Measurements from ENCODE around the gene SLC1A5. TPM values are rescaled to one million over a fixed set of nuclear protein-coding genes. Genes with fewer than 3 reads are reported as not detected.
"Not testable (repeated sequence)": the region's sequence is repeated elsewhere in the genome, so short reads cannot be mapped to it uniquely, and the experiment has no call there.

The SLC1A5 gene
- total RNA-seq, 1 donor from 2014 or later, result 92.7 TPM

DNA sequence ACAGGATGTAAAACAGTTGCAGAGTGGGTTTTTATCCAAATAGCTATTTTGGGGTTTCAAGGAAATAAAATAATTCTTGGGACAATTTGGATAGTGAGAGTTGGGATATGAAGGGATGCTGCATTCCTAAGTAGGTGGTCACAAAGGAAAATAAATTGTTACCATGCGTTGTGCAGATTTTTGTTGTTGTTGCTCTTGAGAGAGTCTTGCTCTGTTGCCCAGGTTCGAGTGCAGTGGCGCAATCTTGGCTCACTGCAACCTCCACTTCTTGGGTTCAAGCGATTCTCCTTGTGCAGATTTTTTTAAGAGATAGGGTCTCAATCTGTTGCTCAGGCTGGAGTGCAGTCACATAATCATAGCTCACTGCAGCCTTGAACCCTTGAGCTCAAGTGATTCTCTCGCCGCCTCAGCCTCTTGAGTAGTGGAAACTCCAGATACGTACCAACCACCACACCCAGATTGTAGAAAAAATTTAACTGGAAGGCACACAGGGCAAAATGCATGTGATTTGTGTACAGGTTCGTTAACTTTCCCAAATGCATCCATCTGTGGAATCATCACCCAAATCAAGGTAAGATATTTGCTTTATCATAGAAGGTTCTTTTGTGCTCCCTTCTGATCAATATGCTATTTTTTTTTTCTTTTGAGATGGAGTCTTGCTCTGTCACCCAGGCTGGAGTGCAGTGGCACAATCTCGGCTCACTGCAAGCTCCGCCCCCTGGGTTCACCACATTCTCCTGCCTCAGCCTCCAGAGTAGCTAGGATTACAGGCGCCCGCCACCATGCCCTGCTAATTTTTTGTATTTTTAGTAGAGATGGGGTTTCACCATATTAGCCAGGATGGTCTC lies 16.0 kb downstream of the SLC1A5 start:
- no peak for DNase-seq (ENCODE audit: low read depth)

DNA sequence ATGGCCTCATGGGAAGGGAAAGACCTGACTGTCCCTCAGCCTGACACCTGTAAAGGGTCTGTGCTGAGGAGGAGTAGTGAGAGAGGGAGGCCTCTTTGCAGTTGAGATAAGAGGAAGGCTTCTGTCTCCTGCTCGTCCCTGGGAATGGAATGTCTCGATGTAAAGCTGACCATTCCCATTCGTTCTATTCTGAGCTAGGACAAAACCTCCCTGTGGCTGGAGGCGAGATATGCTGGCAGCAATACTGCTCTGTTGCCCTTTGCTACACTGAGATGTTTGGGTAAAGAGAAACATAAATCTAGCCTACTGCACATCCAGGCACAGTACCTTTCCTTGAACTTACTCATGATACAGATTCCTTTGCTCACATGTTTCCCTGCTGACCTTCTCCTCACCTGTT lies 19.6 kb downstream of the SLC1A5 start:
- not testable (repeated sequence) for DNase-seq (ENCODE audit: low read depth)

DNA sequence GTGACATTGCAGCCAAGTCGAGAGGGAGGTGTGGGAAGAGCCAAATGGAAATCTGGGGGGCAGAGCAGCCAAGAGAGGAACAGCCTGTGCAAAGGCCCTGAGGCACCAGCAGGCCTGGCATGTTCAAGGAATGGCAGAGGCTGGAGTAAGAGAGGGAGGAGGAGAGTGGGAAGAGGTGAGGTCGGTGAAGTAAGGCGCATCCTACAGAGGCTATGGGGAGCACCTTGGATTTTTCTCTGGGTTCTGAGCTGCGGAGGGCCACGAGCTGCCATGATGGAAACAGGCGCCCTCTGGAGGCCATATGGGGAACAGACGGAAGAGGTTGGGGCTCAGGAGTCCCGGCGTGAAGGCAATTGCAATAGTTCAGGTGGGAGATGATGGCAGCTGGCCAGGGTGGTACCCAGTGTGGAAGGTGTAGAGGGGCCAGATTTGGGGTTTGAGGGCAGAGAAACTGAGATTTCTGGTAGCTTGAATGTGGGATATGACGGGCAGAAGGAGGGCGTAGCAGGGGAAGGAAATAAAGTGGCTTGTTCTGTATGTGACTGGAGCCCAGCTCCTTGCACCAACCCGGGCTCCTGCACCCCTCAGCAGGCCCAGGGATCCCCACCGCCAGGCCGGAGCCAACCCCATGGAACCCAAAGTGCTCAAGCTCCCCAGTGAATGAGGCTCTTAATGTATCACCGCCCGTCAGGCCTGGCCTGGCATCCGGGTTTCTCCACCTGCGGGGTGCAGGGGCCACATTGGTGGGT lies 21.7 kb downstream of the SLC1A5 start:
- no peak for DNase-seq (ENCODE audit: low read depth)

DNA sequence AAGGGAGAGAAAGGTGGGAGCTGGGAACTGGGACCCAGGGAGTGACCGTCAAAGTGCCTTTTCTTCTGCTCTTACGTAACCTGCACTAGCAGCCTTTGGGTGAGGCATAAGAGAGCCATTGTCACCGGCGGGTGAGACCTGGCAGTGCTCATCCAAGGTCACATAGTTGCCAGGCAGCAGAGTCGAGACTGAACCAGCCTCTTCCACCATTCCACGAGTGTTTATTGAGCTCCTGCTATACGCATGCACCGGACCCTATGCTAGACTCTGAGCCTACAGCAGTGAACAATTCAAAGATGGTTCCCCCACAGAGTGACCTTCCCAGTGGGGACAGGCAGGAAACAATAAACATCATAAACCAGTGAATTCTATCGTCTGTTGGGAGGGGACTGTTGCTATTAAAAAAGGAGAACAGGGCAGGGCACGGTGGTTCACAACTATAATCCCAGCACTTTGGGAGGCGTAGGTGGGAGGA lies 23.5 kb downstream of the SLC1A5 start:
- DNase-seq (ENCODE audit: low read depth), result no peak

DNA sequence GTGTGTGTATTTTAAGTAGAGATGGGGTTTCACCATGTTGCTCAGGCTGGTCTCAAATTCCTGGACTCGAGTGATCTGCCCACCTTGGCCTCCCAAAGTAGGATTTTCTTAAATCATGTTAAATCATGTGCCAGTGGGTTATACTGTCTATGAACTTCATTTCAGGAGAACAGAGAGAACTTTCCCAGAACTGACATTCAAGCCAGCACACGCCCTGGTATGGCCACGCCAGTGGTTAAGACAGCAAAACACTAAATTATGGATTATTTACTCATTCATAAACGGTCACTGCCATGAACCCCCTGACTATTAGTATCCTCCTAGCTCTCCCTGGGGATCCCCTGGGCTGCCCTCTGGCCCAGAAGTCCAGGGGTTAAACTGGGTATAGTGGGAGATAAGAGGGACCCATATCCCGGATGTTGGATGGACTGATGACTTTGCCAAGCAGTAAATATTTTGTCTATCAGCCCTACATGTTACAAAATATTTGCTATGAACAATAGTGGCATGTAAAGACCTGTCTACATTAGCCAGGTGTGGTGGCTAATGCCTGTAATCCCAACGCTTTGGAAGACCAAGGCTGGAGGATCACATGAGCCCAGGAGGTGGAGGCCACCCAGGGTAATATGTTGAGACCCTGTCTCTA lies 26.0 kb downstream of the SLC1A5 start:
- DNase-seq (ENCODE audit: low read depth), result no peak

DNA sequence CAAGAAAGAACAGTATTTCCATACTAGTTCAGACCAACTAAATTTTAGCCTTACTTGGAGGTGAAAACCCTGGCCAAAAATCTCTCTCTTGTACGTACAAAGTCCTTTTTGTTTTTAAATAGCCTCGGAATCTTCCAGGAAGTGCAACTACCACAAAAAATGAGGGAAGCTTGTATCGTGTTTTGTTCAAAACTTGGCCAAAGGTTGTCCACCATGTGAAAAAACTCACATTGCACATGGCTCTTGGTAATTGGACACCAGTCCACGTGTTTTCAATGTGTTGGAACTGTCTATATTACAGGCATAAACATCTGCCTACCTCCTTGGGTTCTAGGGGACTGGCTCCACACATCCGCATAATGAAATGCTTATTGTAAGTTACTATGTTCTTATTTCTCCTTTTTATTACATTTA lies 27.0 kb downstream of the SLC1A5 start:
- DNase-seq (ENCODE audit: low read depth), result no peak

DNA sequence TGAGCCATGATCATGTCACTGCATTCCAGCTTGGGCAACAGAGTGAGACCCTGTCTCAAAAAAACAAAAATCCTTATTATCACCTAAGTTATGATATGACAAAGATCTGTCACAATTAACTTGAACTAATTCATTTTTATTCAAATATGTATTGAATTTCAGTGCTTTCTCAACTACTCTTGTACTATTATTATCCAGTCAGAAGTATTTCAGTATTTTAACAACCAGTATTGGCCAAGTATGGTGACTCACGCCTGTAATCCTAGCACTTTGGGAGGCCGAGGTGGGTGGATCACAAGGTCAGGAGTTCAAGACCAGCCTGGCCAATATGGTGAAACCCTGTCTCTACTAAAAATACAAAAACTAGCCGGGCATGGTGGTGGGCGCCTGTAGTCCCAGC lies 27.5 kb downstream of the SLC1A5 start:
- not testable (repeated sequence) for DNase-seq (ENCODE audit: low read depth)

DNA sequence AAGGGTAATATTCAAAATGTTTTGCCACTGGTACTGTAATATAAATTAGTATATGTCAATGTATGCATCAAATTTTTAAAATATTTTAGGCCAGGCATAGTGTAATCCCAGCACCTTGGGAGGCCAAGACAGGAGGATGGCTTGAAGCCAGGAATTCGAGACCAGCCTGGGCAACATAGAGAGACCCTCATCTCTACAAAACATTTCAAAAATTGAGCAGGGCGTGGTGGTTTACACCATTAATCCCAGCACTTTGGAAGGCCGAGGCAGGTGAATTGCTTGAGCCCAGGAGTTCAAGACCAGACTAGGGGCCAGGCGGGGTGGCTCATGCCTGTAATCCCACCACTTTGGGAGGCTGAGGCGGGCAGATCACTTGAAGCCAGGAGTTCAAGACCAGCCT lies 28.0 kb downstream of the SLC1A5 start:
- DNase-seq (ENCODE audit: low read depth), result no peak

DNA sequence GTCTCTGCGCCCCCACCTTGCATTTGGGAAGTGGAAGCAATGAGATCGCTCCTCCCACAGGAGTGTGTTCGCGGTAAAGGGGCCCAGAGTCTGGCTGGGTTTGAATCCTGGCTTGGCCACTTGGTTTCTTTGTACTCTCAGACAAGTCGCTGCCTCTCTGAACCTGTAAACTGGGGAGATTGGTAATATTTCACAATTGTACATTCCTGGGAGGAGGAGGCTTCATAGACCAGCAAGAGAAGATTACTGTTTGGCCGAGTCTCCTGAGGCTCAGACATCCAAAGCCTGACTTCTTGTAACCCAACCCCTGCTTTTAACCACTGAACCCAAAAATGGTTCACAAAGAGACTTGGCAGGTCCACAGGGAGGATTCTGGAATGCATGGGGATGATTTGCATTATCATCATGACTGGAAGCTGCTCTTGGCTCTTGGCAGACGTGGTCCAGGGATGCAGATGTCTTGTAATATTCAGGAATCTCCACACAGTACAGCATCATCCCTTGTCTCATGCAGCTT lies 28.5 kb downstream of the SLC1A5 start:
- DNase-seq (ENCODE audit: low read depth), result no peak

DNA sequence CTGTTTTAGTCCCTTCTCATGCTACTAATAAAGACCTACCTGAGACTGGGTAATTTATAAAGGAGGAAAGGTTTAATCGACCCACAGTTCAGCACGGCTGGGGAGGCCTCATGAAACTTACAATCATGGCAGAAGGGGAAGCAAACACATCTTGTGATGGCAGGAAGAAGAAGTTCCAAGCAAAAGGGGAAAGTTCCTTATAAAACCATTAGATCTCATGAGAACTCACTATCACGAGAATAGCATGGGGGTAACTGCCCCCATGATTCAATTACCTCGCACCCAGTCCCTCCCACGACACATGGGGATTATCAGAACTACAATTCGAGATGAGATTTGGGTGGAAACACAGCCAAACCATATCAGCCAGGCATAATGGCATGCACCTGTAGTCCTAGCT lies 29.2 kb downstream of the SLC1A5 start:
- no peak for DNase-seq (ENCODE audit: low read depth)

DNA sequence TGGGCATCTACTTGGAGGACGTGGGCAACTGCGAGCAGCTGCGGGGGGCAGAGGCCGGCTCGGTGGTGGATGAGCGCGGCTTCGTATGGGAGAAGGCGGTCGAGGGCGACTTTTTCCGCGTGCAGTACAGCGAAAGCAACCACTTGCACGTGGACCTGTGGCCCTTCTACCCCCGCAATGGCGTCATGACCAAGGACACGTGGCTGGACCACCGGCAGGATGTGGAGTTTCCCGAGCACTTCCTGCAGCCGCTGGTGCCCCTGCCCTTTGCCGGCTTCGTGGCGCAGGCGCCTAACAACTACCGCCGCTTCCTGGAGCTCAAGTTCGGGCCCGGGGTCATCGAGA lies 31.9 kb downstream of the SLC1A5 start:
- DNase-seq (ENCODE audit: low read depth), result no peak

DNA sequence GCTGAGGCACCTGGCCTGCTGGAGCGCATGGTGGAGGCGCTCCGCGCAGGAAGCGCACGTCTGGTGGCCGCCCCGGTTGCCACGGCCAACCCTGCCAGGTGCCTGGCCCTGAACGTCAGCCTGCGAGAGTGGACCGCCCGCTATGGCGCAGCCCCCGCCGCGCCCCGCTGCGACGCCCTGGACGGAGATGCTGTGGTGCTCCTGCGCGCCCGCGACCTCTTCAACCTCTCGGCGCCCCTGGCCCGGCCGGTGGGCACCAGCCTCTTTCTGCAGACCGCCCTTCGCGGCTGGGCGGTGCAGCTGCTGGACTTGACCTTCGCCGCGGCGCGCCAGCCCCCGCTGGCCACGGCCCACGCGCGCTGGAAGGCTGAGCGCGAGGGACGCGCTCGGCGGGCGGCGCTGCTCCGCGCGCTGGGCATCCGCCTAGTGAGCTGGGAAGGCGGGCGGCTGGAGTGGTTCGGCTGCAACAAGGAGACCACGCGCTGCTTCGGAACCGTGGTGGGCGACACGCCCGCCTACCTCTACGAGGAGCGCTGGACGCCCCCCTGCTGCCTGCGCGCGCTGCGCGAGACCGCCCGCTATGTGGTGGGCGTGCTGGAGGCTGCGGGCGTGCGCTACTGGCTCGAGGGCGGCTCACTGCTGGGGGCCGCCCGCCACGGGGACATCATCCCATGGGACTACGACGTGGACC lies 32.4 kb downstream of the SLC1A5 start:
- DNase-seq (ENCODE audit: low read depth), result no peak

DNA sequence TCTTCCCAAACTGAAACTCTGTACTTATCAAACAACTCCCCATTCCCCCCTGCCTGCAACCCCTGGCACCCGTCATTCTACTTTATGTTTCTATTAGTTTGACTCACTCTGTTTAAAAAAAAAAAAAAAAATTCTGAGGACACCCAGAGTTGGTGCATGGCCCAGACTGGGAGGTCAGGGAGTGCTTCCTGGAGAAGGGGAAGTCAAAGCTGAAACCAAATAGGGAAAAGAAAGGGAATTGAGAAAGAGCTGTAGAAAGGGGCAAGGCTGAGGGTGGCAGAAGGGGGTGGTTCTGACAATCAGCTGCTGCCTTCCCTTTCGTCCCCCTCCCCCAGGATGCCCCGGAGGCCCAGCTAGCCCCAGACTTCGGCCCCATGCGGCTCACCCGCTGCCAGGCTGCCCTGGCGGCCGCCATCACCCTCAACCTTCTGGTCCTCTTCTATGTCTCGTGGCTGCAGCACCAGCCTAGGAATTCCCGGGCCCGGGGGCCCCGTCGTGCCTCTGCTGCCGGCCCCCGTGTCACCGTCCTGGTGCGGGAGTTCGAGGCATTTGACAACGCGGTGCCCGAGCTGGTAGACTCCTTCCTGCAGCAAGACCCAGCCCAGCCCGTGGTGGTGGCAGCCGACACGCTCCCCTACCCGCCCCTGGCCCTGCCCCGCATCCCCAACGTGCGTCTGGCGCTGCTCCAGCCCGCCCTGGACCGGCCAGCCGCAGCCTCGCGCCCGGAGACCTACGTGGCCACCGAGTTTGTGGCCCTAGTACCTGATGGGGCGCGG lies 33.1 kb downstream of the SLC1A5 start:
- DNase-seq (ENCODE audit: low read depth), result no peak

DNA sequence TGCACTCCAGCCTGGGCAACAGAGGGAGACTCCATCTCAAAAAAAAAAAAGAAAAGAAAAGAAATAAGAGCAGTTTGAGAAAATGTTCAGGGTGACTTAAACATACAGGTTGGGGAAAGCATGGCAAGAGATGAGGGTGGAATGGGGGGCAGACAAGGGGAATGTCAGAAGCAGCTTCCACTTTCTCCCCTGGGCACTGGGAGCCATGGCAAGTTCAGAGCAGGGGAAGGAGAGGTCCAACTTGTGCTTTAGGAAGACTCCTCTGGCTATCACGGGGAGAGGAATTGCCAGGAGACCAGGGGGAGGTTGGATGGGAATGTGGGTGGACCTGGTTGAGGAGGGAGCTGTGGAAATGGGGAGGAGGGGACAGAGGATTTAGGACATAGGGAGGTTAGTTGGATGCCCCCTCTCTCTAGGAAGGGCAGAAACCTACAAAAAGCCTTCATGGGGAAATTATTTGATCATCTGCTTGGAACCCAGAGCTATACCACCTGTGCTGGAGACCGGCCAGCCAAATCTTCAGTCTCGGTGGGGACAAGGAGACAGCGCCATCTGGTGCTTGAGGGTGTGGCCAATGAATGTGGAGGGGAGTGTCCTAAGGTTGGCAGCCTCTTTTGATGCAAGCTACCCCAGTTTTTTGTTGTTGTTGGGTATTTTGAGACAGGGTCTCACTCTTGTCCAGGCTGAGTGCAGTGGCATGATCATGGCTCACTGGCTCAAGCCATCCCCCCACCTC lies 34.8 kb downstream of the SLC1A5 start:
- no peak for DNase-seq (ENCODE audit: low read depth)

DNA sequence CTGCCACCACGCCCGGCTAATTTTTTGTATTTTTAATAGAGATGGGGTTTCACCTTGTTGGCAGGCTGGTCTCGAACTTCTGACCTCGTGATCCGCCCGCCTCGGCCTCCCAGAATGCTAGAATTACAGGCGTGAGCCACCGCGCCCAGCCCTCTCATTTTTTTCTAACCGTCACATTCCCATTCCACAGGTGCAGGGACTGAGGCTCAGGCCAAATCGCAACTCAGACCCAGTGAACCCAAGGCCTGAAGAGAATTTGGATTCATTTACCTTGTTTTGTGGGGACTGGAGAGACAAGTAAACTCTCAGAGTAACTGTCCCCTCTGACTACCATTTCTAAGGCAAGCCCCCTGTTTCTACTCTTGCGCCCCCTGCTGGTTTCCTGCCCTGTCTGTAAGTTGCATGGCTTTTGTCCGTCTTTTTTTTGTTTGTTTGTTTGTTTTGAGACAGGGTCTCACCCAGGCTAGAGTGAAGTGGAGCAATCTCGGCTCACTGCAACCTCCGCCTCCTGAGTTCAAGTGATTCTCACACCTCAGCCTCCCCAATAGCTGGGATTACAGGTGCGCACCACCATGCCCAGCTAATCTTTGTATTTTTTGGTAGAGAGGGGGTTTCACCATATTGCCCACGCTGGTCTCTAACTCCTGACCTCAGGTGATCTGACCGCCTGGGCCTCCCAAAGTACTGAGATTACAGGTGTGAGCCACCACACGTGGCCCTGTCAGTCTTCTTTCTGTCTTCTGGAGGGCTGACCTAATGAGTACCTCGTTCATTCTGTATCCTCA lies 39.9 kb downstream of the SLC1A5 start:
- no peak for DNase-seq (ENCODE audit: low read depth)

DNA sequence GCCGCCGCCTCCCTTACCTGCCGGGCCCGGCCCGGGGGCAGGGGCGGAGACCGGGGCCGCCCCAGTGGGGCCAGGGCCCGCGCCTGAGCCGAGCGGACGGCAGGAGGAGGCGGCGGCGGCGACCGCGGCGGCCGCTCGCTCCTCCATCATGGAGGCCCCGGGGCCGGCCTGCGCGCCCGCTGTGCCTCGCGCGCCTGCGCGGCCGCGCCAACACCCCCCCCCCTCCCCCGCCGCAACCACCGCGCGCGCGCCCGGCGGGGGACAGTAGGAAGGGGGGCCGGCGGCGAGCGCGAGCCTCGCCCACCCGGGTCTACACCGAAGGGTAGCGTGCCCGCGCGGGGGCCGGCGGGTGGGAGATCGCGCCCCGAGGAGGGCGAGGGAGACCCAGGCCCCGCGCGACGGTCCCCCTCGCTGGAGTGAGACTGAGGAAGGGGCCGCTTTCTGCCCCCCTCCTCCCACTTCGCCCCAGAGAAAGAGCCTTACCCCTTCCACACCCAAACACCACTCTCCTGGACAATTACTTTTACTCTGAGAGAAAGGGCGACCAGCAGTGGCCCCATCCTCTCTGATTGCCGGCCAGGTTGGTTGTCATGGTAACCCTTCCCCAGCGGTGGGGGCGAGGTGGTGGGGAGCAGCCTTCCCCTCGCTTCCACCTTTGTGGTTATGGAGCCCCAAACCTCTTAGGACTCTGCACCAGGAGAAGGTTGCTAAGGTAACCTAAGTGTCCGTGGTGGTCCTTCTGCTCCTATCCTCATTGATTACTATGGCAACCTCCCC lies 41.9 kb downstream of the SLC1A5 start, which contains the start of gene STRN4:
TSS of gene STRN4 (minus strand) at position 170 of the 777 bp plus-strand sequence. CDS start at position 150, 20 bp downstream.
- DNase-seq (ENCODE audit: low read depth), result no peak

DNA sequence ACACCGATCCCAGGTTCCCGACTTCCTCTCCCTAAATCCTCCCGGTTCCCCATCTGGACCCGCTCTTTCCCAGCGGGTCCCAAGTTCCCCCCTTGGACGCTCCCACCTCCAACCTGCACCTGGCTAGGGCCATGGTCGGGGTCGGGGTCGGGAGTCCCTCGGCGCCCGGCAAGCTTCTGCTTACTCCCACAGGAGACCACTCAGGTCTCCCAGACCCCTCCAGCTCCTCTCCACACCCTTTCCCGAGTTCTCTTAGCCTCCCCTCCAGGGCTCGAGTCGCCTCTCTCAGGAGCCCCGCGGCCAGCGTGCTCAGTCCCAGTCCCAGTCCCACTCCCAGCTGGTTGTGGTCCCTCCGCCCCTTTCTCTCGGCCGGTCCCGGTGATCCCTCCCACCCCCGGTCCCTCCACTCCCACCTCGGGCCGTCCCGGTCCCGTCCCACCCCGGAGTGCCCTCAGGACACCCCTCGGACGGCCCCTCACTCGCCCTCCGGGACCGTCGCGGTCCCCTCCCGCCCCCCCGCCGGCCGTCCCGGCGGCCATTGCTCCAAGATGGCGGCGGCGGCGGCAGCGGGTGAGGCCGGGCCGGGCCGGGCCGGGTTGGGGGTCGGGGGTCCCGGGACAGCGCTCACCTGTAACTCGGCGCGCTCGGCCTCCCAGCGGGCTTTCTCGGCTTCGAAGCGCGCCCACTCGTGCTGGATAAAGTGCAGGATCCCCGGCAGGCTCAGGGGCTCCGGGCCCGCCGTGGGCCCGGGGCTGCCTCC lies 42.7 kb downstream of the SLC1A5 start, which contains the start of gene FKRP:
TSS of gene FKRP (plus strand) at position 537 of the 760 bp plus-strand sequence. CDS start 9,394 bp downstream, outside the sequence.
- DNase-seq (ENCODE audit: low read depth), result no peak

DNA sequence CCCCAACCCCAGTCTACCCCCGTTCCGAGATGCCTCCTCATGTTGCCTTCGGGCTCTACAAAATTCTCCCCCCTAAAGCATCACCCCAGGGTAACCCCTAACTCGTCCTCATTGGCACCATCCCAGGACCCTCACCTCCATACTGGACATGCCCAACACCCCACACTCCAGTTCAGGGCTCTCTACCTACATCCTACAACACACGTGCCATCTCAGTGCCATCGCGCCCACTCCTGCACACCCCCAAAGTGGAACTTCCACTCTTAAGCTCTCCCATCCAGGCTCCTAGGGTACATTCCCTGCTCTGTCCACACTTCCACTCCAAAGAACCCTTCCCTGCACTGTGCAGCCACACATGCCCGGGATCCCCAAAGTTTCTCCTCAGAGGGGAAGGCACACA lies 43.4 kb downstream of the SLC1A5 start:
- DNase-seq (ENCODE audit: low read depth), result no peak

Data from renal cortical epithelial cell (primary cell).